Activated CD4-positive, alpha-beta memory T cell treated with anti-CD3 and anti-CD28 coated beads, Interleukin-2, amount 10 ng/mL, durations not matched to agents 7 days and 5 days (primary cell): ENCODE measurements around the gene GAK. TPM values are rescaled to one million over a fixed set of nuclear protein-coding genes. Genes with fewer than 3 reads are reported as not detected.

ENCODE experiments used
- CTCF ChIA-PET: fragments of 350-600 bp; sonication (Branson Sonifier 250); formaldehyde crosslinking; loops from one replicate; lab custom pipeline; 2021; ENCODE audit warnings: antibody characterized with exemption, inconsistent platforms; lab: Charles Lee
- POLR2A ChIA-PET: fragments of 350-600 bp; sonication (Branson Sonifier 250); formaldehyde crosslinking; loops from one replicate; lab custom pipeline; 2021; ENCODE audit warnings: antibody characterized with exemption; lab: Charles Lee
- DNase-seq: peaks from one replicate; pipeline ENCODE4 v3.0.0-alpha.2; 2020
- H3K27ac Mint-ChIP-seq: one replicate; pipeline ENCODE4 v1.8.0; 2021; ENCODE audit warnings: mild to moderate bottlenecking, mixed read lengths
- H3K27me3 Mint-ChIP-seq: one replicate; pipeline ENCODE4 v1.8.0; 2021; ENCODE audit warnings: mixed read lengths
- H3K36me3 Mint-ChIP-seq: one replicate; pipeline ENCODE4 v1.8.0; 2021; ENCODE audit warnings: low read depth, mixed read lengths
- H3K4me1 Mint-ChIP-seq: one replicate; pipeline ENCODE4 v1.8.0; 2021; ENCODE audit warnings: mixed read lengths
- H3K4me3 Mint-ChIP-seq: one replicate; pipeline ENCODE4 v1.8.0; 2021; ENCODE audit warnings: mild to moderate bottlenecking, mixed read lengths
- H3K9me3 Mint-ChIP-seq: one replicate; pipeline ENCODE4 v1.8.0; 2021; ENCODE audit warnings: mixed read lengths
- total RNA-seq, 2 experiments: library from RNA; stranded (reverse); gene quantifications; one replicate each; pipeline ENCODE4 v1.2.3, GENCODE V29; 2021

GAK gene
- total RNA-seq, 2 experiments from 2014 or later: 139 to 156 TPM

DNA sequence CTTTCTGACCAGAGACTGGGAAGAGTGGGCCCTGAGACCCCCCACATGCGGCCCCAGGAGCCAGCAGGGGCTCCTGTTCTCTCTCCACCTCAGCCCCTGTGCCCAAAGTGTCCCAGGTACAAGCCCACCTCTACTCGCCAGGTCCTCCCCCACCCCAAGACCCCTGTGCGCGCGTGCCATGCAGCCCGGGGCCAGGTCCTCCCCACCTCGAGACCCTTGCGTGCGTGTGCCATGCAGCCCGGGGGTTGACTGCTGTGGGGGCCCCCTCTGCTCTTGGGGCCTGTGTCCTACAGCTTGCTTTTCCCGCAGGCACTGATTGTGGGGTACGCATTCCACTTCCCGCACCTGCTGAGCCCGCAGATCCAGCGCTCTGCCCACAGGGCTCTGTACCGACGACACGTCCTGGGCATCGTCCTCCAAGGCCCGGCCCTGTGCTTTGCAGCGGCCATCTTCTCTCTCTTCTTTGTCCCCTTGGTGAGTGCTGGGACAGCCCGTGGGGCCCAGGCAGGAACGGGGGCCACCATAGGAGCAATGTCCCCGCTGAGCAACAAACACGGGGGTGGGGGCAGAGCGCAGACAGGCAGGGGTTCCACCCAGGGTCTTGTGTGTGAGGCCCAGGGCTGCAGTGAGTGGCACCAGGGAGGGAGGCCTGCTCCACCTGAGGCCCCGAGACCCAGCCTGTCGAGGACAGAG lies 20.9 kb upstream of the GAK start:
- no peak for DNase-seq
- ChIA-PET CTCF (no interaction called here), POLR2A (no interaction called here)
- no peak overlapping the region for H3K27ac Mint-ChIP-seq
- H3K27me3 Mint-ChIP-seq: no peaks in the 10 kb centered on the region
- H3K4me3 Mint-ChIP-seq: no peak overlapping the region
- no peaks in the 10 kb centered on the region for H3K36me3 Mint-ChIP-seq
- H3K4me1 Mint-ChIP-seq: no peaks in the 10 kb centered on the region
- no peaks in the 10 kb centered on the region for H3K9me3 Mint-ChIP-seq

DNA sequence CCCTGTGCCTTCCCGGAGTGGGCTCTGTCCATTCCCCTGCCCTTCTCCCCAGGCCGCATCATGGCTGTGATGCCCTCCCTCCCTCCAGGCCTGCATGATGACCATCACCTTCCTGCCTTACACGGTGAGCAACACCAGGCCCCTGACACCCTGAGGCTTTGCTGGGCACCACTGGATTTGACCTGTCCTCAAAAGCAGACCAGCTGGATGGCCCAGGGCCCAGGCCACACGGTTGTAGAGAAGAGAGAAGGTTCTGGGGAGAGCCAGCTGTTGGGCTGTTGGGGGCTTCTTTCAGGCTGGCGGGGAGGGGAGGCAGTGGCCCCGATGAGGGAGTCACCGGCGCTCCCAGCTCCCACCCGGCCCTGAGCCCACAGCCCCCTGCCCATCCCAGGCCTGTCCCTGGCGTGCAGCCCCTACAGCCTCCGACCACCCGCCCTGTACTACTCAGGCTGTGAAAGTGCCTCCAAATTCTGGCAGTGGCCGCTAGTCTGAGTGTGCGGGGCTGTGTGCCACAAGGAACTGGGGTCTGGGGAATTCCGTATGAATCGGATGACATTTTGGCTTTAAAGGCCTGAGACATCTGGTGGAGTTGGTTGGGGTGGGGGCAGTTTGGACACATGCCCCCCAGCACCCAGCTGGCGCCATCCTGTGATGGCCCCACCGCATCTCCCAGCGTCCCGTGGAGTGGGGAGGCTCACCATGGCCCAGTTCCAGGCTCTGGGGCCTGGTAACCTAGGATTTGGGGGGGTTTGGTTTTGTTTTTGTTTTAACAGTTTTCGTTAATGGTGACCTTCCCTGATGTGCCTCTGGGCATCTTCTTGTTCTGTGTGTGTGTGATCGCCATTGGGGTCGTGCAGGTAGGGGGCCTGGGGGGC lies 19.7 kb upstream of the GAK start:
- Mint-ChIP-seq H3K4me3 (no peak overlapping the region), H3K27me3 (no peaks in the 10 kb centered on the region), H3K27ac (no peak overlapping the region), H3K4me1 (no peaks in the 10 kb centered on the region), H3K9me3 (no peaks in the 10 kb centered on the region), H3K36me3 (no peaks in the 10 kb centered on the region)
- ChIA-PET POLR2A (no interaction called here), CTCF (no interaction called here)
- DNase-seq: no peak

DNA sequence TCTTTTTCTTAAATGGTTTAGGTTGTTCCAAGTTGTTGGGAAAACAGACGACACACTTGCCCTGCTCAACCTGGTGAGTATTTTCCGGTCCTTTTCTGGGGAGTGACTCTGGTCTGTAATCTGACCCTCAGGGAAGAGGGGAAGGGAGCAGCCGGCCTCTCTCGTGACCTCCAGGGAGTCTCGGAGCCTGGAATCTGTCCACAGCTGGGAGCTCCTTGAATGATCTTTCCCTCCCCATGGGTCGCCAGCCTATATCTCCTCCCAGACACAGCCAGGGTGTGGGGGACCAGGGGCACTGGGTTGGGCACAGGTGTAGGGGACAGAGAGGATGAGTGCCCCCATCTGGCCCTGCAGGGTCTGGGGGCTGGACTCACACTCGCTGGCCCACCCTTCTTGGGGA lies 19.1 kb upstream of the GAK start:
- H3K4me1 Mint-ChIP-seq: no peaks in the 10 kb centered on the region
- no peak overlapping the region for H3K4me3 Mint-ChIP-seq
- no peaks in the 10 kb centered on the region for H3K27me3 Mint-ChIP-seq
- no peak overlapping the region for H3K27ac Mint-ChIP-seq
- H3K36me3 Mint-ChIP-seq: no peaks in the 10 kb centered on the region
- POLR2A ChIA-PET: no interaction called here
- CTCF ChIA-PET: no interaction called here
- H3K9me3 Mint-ChIP-seq: no peaks in the 10 kb centered on the region
- no peak for DNase-seq

DNA sequence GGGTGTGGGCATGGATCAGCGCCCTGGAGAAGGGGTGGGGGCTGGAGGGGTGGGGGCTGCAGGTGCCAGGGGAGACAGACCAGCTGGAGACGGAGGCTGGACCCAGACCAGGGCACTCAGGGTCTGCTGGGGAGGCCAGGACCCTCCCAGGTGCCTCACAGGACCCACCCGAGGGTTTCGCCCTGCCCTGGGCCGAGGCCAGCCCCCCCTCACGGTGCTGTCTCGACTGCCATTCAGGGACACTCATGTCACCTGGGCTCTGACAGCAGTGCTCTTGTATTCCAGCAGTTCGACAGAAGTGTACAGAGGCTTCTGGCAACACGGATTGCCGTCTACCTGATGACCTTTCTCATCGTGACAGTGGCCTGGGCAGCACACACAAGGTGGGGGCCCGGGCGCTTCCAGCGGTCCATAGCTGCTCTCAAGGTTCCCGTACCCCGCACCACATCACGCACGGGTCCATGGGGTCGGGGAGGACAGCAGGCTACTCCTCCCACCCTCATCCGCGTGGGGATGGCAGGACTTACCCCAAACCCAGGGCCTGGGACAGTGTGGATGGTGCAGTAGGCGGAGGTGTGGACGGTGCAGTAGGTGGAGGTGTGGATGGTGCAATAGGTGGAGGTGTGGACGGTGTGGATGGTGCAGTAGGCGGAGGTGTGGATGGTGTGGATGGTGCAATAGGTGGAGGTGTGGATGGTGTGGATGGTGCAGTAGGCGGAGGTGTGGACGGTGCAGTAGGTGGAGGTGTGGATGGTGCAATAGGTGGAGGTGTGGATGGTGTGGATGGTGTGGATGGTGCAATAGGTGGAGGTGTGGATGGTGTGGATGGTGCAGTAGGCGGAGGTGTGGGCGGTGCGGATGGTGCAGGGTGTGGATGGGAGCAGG lies 18.3 kb upstream of the GAK start:
- Mint-ChIP-seq H3K9me3 (no peaks in the 10 kb centered on the region), H3K4me3 (no peak overlapping the region), H3K4me1 (no peaks in the 10 kb centered on the region), H3K36me3 (no peaks in the 10 kb centered on the region), H3K27me3 (no peaks in the 10 kb centered on the region), H3K27ac (no peak overlapping the region)
- ChIA-PET POLR2A (no interaction called here), CTCF (no interaction called here)
- DNase-seq: no peak

DNA sequence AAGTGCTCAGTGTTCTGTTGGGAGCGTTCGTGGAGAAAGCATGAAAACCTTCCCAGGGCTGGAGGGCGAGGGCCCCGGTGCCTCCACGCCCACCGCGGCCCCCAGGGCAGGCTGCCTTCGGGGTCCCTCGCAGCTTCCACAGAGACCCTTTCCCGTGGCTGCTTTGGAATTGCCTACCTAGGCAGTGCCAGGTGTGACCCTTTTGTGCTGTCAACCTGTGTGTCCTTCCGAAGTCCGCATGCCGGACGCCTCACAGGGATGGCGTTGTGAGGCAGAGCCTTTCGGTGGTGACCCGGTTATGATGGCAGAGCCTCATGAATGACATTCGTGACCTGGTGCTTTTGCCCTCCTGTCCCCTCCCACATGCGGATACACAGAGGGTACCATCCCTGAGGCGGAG lies 17.5 kb upstream of the GAK start:
- no peak overlapping the region for H3K4me3 Mint-ChIP-seq
- H3K27ac Mint-ChIP-seq: no peak overlapping the region
- no peaks in the 10 kb centered on the region for H3K9me3 Mint-ChIP-seq
- CTCF ChIA-PET: no interaction called here
- H3K4me1 Mint-ChIP-seq: no peaks in the 10 kb centered on the region
- POLR2A ChIA-PET: no interaction called here
- H3K27me3 Mint-ChIP-seq: no peaks in the 10 kb centered on the region
- H3K36me3 Mint-ChIP-seq: no peaks in the 10 kb centered on the region
- DNase-seq: no peak

DNA sequence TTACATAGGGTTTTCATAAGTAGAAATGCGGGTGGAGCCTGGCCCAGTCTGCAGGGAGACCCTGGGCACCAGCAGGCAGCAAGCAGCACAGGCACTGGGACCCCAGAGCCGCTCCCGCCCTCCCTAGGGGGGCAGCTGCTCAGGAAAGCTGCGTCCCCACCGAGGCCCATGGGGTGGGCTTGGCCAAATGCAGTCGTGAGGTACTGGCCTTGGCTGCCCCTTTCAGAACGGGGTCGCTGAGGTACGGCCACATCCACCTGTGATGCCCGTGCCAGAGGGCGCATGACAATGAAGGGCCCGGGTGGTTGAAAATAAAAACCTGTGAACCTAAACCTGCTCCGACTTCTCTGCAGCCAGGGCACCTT lies 16.8 kb upstream of the GAK start:
- H3K9me3 Mint-ChIP-seq: no peaks in the 10 kb centered on the region
- H3K27me3 Mint-ChIP-seq: no peaks in the 10 kb centered on the region
- ChIA-PET CTCF (no interaction called here), POLR2A (no interaction called here)
- H3K27ac Mint-ChIP-seq: no peak overlapping the region
- no peak for DNase-seq
- no peaks in the 10 kb centered on the region for H3K4me1 Mint-ChIP-seq
- H3K36me3 Mint-ChIP-seq: no peaks in the 10 kb centered on the region
- no peak overlapping the region for H3K4me3 Mint-ChIP-seq

DNA sequence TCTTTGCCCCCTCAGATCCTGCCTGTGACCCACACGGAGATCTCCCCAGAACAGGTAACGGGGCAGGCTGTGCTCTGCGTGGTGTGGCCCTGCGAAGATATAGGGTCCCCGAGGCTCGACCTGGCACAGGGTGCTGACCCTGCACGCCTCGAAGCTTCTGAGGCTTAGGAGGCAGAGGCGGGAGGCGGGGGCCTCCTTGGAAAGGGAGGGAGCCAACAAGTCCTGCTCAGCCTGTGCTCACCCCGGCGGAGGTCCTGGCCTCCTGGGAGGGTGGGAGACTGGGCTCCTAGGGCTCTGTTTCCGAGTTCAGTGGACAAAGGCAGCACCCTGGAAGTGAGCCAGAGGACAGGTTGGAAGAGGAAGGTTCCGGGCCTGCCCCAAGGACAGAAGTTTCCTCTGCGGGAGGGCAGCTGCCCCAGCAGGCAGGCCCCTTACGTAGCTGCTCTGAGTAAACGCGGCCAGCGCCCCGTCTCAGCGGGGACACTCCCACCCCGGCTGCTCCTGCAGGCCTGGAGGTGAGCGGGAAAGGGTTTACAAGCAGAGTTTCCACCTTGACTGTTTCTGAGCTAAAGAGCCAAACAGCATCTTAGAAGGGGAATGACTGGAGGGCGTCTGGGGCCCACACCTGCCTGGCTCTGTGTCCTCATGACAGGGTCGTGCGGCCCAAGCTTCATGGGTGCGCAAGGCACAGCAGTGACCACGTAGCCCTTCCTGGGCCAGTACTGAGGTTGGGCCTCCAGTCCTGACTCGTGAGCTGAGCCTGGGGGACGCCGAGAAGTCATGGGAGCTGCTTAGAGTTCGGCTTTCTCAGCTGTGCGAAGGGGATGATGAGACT lies 16.2 kb upstream of the GAK start:
- no peak for DNase-seq
- CTCF ChIA-PET: no interaction called here
- Mint-ChIP-seq H3K27me3 (no peaks in the 10 kb centered on the region), H3K9me3 (no peaks in the 10 kb centered on the region), H3K36me3 (no peaks in the 10 kb centered on the region), H3K4me3 (no peak overlapping the region), H3K4me1 (no peaks in the 10 kb centered on the region), H3K27ac (no peak overlapping the region)
- POLR2A ChIA-PET: interaction anchor here (0.7 kb wide), 1 partner anchor 16 kb away, joined by 3 read pairs; the partner anchor contains the start of gene TMEM175

DNA sequence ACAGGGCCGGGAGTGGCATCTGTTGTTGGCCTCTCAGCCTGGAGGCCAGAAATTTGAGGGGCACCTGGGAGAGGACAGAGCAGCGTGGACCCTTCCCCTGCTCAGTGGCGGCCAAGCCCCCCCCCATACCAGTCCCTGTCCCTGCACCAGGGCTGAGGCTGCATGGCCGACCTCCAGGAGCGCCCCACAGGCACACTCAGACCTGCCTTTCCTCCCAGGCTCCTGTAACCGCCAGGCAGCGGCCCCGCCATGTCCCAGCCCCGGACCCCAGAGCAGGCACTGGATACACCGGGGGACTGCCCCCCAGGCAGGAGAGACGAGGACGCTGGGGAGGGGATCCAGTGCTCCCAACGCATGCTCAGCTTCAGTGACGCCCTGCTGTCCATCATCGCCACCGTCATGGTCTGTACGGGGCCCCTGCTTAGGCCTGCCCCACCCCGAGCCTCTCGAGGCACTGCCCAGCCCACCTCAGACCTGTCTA lies 15.4 kb upstream of the GAK start:
- no peaks in the 10 kb centered on the region for H3K9me3 Mint-ChIP-seq
- CTCF ChIA-PET: no interaction called here
- H3K27me3 Mint-ChIP-seq: no peaks in the 10 kb centered on the region
- no peak overlapping the region for H3K27ac Mint-ChIP-seq
- POLR2A ChIA-PET: no interaction called here
- H3K4me1 Mint-ChIP-seq: no peaks in the 10 kb centered on the region
- no peaks in the 10 kb centered on the region for H3K36me3 Mint-ChIP-seq
- H3K4me3 Mint-ChIP-seq: no peak overlapping the region
- no peak for DNase-seq

DNA sequence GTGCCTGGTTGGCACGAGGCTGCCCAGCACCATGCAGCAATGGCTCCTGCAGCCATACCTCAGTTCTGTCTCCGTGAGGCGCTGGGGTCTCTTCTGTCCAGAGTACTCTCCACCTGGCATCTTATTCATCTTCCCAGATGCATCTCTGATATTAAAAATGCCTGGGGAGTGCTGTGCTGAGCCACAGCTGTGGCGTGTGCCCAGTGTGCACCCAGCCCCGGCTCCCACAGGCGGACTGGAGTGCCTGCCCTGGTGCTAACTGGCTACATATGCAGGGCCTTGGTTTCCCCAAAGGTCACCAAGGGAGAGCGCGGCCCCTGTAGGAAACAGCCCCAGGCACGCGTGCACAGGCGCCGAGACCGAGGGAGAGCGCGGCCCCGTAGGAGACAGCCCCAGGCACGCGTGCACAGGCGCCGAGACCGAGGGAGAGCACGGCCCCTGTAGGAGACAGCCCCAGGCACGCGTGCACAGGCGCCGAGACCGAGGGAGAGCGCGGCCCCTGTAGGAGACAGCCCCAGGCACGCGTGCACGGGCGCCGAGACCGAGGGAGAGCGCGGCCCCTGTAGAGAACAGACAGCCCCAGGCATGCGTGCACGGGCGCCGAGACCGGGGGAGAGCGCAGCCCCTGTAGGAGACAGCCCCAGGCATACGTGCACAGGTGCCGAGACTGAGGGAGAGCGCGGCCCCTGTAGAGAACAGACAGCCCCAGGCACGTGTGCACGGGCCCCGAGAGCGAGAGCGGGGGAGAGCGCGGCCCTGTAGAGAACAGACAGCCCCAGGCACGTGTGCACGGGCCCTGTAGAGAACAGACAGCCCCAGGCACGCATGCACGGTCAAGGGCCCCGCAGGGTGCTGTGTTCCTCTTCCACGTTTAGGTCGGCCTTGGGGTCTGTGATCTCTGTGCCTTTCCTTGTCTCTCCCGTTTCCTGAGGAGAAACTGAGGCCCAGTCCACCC lies 14.7 kb upstream of the GAK start:
- DNase-seq: no peak
- H3K36me3 Mint-ChIP-seq: no peaks in the 10 kb centered on the region
- H3K9me3 Mint-ChIP-seq: no peaks in the 10 kb centered on the region
- H3K27me3 Mint-ChIP-seq: no peaks in the 10 kb centered on the region
- CTCF ChIA-PET: no interaction called here
- no peak overlapping the region for H3K4me3 Mint-ChIP-seq
- no peaks in the 10 kb centered on the region for H3K4me1 Mint-ChIP-seq
- POLR2A ChIA-PET: no interaction called here
- H3K27ac Mint-ChIP-seq: no peak overlapping the region

DNA sequence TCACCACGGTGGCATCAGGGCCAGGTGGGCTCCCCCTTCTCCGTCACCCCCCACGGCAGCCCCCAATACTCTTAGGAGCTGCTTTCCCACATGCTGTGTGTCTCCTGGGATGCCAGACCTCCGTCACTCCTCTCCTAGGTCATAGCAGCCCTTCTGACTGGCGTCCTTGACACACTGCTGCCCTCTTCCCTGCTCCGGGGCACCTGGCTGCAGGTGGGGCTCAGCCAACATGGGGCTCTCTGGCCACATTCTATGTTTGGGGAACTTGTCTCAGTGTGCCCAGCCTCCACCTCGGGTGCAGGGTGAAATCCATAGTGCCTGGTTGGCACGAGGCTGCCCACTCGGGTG lies 14.0 kb upstream of the GAK start:
- Mint-ChIP-seq H3K4me1 (no peaks in the 10 kb centered on the region), H3K9me3 (no peaks in the 10 kb centered on the region), H3K4me3 (no peak overlapping the region), H3K36me3 (no peaks in the 10 kb centered on the region), H3K27me3 (no peaks in the 10 kb centered on the region), H3K27ac (no peak overlapping the region)
- POLR2A ChIA-PET: no interaction called here
- no peak for DNase-seq
- CTCF ChIA-PET: no interaction called here

DNA sequence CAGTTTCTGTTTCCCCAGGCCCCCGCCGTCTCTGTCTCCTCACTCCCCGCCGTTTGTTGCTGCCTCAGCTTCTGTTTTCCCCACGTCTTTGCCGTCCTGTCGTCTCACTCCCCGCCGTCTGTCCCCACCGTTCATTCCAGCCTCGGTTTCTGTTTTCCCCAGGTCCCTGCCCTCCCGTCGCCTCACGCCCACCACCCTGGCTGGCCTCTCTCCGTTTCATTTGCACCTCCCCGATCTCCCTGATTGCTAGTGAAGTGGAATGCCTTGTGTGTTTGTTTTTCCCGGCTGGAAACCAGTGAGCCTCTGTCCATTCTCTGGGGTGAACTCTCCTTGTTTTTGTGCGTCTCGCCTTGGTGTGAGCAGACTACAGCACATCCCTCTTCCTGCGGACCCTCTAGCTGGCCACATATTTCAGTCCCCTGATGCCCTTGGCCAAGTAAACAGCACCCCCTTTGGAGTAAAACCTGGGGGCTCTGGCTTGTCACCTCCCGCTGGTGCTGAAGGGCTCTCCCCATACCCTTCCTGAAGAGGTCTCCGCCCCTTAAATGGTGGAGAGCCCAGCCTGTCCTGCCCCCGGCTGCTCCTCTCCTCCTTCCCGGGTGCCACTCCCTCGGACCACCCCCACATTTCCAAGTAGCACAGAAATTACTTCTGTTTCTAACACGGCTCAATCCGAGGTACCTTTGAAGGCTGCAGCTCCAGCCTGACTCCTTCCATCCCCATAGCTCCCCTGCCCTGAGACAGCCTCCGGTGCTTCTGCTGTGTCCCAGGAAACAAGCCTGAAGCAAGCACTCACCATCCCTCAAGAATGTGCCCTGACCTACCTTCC lies 13.4 kb upstream of the GAK start:
- Mint-ChIP-seq H3K9me3 (no peaks in the 10 kb centered on the region), H3K36me3 (no peaks in the 10 kb centered on the region), H3K4me3 (no peak overlapping the region), H3K4me1 (no peaks in the 10 kb centered on the region), H3K27ac (no peak overlapping the region), H3K27me3 (no peaks in the 10 kb centered on the region)
- POLR2A ChIA-PET: no interaction called here
- CTCF ChIA-PET: no interaction called here
- no peak for DNase-seq
